OCI-LY3 (cell line): ENCODE measurements around the gene DFFB.

Experiments
- H2AFZ ChIP-seq: fragments of 200-600, 300-600 bp; shearing (Covaris generic); 2 replicates; pipeline ENCODE4 v1.6.0; 2014; ENCODE audit warnings: antibody characterized with exemption, low read depth, low read length
- H3K27ac ChIP-seq: fragments of 200-600, 300-600 bp; sonication (generic); 2 replicates; pipeline ENCODE4 v1.5.1; 2014; ENCODE audit warnings: mild to moderate bottlenecking, low read length, moderate library complexity, mixed read lengths
- H3K27me3 ChIP-seq: fragments of 200-600, 300-600 bp; sonication (generic); 2 replicates; pipeline ENCODE4 v1.6.1; 2014; ENCODE audit warnings: low read depth, low read length, mixed read lengths
- H3K36me3 ChIP-seq: fragments of 200-600, 300-600 bp; sonication (generic); replicated peaks from 2 replicates; pipeline ENCODE3; 2014; ENCODE audit warnings: low read depth, low read length, mixed read lengths
- H3K4me1 ChIP-seq: fragments of 300-600, 200-600 bp; sonication (generic); 2 replicates; pipeline ENCODE4 v1.6.1; 2014; ENCODE audit warnings: low read length, mixed read lengths
- H3K4me2 ChIP-seq: fragments of 200-600, 300-600 bp; sonication (generic); 2 replicates; pipeline ENCODE4 v1.6.1; 2014; ENCODE audit warnings: low read length, mixed read lengths
- H3K4me3 ChIP-seq: fragments of 300-600, 200-600 bp; sonication (generic); 2 replicates; pipeline ENCODE4 v1.5.1; 2014; ENCODE audit warnings: antibody characterized with exemption, mild to moderate bottlenecking, low read length, moderate library complexity
- H3K79me2 ChIP-seq: fragments of 300-600, 200-600 bp; shearing (Covaris generic); 2 replicates; pipeline ENCODE4 v1.6.1; 2014; ENCODE audit warnings: mild to moderate bottlenecking, low read length, mixed read lengths
- H3K9ac ChIP-seq: fragments of 300-600, 200-600 bp; shearing (Covaris generic); 2 replicates; pipeline ENCODE4 v1.6.0; 2014; ENCODE audit warnings: mild to moderate bottlenecking, low read length, moderate library complexity
- H3K9me3 ChIP-seq: fragments of 200-600, 300-600 bp; shearing (Covaris generic); 2 replicates; pipeline ENCODE4 v1.6.1; 2014; ENCODE audit warnings: low read length, mixed read lengths; ENCODE audit not compliant: insufficient read depth
- H4K20me1 ChIP-seq: fragments of 200-600, 300-600 bp; sonication (generic); 2 replicates; pipeline ENCODE4 v1.6.1; 2016; ENCODE audit warnings: low read length, mixed read lengths; ENCODE audit not compliant: insufficient read depth
- EZH2phosphoT487 ChIP-seq: fragments of 200-600 bp; shearing (Covaris generic); IDR thresholded peaks from 2 replicates; pipeline ENCODE4 v1.6.1; 2018; ENCODE audit warnings: antibody characterized with exemption, mixed run types, low read depth
- TF ChIP-seq, protein P1 (sequence below): fragments of 200-600, 300-600 bp; sonication (generic); IDR thresholded peaks from 2 replicates; pipeline ENCODE4 v1.5.1; 2014; ENCODE audit warnings: antibody characterized with exemption, low read length, low read depth

The DFFB gene

DNA sequence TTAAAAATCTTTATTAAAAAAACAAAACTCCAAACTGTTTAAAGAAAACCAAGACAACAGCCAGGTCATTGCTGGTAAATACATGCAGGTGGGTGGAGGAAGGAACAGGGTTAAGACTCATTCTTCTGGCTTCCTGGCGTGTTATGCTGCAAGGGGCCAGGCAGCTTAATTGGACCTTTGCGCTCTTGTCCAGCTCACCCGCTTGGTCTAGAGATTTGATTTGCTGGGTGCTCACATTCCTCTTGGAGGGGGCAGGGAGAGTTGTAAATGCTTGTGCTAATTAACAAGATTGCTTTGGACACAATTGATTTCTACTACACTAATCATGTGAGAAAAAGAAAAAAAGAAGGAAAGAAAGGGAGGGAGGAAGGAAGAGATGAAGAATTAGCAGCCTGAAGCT, 10.7 kb upstream of the DFFB start:
- Histone ChIP-seq H3K27me3 (no peaks in the 10 kb centered on the region), H3K4me1 (no peaks in the 10 kb centered on the region), H4K20me1 (no peaks in the 10 kb centered on the region), H3K79me2 (no peaks in the 10 kb centered on the region), H3K9ac (no peak overlapping the region), H3K4me2 (no peak overlapping the region), H3K27ac (no peak overlapping the region), H3K36me3 (peaks cover 16% of the 10 kb centered on the region), H2AFZ (no peak overlapping the region), H3K4me3 (no peak overlapping the region), H3K9me3 (no peaks in the 10 kb centered on the region)
- TF ChIP-seq, protein P1, sequence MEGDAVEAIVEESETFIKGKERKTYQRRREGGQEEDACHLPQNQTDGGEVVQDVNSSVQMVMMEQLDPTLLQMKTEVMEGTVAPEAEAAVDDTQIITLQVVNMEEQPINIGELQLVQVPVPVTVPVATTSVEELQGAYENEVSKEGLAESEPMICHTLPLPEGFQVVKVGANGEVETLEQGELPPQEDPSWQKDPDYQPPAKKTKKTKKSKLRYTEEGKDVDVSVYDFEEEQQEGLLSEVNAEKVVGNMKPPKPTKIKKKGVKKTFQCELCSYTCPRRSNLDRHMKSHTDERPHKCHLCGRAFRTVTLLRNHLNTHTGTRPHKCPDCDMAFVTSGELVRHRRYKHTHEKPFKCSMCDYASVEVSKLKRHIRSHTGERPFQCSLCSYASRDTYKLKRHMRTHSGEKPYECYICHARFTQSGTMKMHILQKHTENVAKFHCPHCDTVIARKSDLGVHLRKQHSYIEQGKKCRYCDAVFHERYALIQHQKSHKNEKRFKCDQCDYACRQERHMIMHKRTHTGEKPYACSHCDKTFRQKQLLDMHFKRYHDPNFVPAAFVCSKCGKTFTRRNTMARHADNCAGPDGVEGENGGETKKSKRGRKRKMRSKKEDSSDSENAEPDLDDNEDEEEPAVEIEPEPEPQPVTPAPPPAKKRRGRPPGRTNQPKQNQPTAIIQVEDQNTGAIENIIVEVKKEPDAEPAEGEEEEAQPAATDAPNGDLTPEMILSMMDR = no peak
- TF ChIP-seq EZH2phosphoT487 = no peak

DNA sequence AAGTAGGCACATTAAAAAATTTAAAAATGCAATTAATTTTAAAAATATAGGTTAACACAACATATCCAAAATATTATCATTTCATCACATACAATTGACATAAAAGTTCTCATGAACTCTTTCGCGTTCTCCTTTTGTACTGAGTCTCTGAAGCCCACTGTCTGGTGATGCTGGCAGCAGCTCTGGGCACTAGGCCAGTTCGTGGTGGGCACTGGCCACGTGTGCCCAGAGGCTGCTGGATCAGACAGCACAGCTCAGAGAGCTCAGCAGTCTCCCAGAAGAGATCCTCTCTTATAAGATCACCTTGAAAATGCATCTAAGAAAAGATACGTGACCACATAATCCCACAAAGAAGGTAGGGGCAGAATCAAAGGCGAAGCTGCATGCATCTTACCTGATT, 10.2 kb upstream of the DFFB start:
- Histone ChIP-seq H3K36me3 (peaks cover 16% of the 10 kb centered on the region), H3K79me2 (no peaks in the 10 kb centered on the region)

DNA sequence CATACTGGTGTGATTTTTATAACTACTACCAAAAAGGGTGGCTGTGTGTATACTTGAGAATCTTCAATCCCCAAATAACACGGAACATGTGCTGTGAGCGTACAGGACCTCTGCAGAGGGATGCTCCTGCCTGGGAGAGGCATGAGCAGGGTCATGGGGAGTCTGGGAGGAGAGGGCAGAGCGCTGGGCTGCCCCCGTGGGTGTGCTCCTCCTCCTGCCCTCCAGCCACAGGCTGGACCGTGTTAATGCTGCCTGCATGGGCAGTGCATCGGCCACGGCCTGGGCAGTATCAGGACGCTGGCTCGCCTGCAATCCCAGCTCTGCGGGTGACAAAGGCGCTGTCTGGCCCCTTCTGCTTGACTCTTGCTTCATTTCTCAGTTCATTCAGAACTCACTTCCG, 6.4 kb upstream of the DFFB start:
- Histone ChIP-seq H3K4me1 (peaks cover 5% of the 10 kb centered on the region), H3K79me2 (peaks cover 15% of the 10 kb centered on the region), H3K4me3 (no peak overlapping the region), H4K20me1 (peaks cover 7% of the 10 kb centered on the region; the same call in 1 of the 2 replicates), H3K4me2 (no peak overlapping the region), H2AFZ (no peak overlapping the region), H3K36me3 (peaks cover 9% of the 10 kb centered on the region), H3K27ac (no peak overlapping the region), H3K27me3 (no peaks in the 10 kb centered on the region), H3K9ac (no peak overlapping the region), H3K9me3 (no peaks in the 10 kb centered on the region)
- TF ChIP-seq, protein P1 = no peak
- no peak for TF ChIP-seq EZH2phosphoT487

More for the DNA sequence above, 10.2 kb upstream of the DFFB start:
- TF ChIP-seq EZH2phosphoT487 = no peak
- TF ChIP-seq, protein P1 = no peak
- H3K9ac ChIP-seq = no peak overlapping the region
- H3K4me3 ChIP-seq = no peak overlapping the region
- H3K27me3 ChIP-seq = no peaks in the 10 kb centered on the region
- H4K20me1 ChIP-seq = no peaks in the 10 kb centered on the region
- H2AFZ ChIP-seq = no peak overlapping the region
- H3K4me1 ChIP-seq = no peaks in the 10 kb centered on the region
- H3K27ac ChIP-seq = no peak overlapping the region
- no peak overlapping the region for H3K4me2 ChIP-seq
- H3K9me3 ChIP-seq = no peaks in the 10 kb centered on the region

DNA sequence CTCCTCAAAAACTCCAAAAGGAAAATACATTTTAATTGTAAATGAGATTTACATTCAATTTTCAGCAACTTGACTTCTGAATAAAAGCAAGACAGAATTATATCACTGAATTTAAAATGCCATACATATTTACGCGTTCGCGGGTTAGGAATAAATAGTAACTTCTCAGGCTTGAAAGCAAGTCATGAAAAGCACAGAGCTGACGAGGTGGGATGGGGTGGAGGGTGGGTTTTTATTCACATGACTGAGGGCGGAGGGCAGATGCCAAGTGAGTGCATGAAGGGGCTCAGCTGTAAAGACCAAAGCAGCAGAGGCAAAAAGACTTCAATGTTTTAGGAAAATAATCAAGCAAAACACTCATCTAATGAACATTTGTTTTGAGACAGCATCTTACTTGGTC, 6.0 kb upstream of the DFFB start:
- TF ChIP-seq EZH2phosphoT487 = no peak
- TF ChIP-seq, protein P1 = no peak
- Histone ChIP-seq H3K4me2 (no peak overlapping the region), H3K9ac (no peak overlapping the region), H2AFZ (no peak overlapping the region), H3K27ac (no peak overlapping the region), H4K20me1 (peaks cover 8% of the 10 kb centered on the region; the same call in 1 of the 2 replicates), H3K4me1 (peaks cover 8% of the 10 kb centered on the region), H3K9me3 (no peaks in the 10 kb centered on the region), H3K36me3 (peaks cover 9% of the 10 kb centered on the region), H3K4me3 (no peak overlapping the region), H3K27me3 (no peaks in the 10 kb centered on the region), H3K79me2 (peaks cover 20% of the 10 kb centered on the region)
